ENCODE results near the gene LYPD6B.

- no peak for TF ChIP-seq CTCF (IDR thresholded peaks at IDR 0.05; ENCODE audit: insufficient read depth, low read length)
- TF ChIP-seq POLR2AphosphoS5 (IDR thresholded peaks at IDR 0.05; ENCODE audit: low read depth) = no peak
Observed at GRCh38 chr2:149034406-149034805, 4.1 kb upstream of the LYPD6B start.

Measured in HL-60 (cell line).